ENCODE results near the gene TNNT3. TPM values are rescaled to one million over a fixed set of nuclear protein-coding genes. Genes with fewer than 3 reads are reported as not detected.
A peak's percentile ranks its signal among the peaks of the same experiment; 100 is the strongest.

TNNT3 gene
- total and polyA plus RNA-seq, 4 experiments from 2014 or later, result 9.3 to 10.5 TPM; not detected in 2

DNA sequence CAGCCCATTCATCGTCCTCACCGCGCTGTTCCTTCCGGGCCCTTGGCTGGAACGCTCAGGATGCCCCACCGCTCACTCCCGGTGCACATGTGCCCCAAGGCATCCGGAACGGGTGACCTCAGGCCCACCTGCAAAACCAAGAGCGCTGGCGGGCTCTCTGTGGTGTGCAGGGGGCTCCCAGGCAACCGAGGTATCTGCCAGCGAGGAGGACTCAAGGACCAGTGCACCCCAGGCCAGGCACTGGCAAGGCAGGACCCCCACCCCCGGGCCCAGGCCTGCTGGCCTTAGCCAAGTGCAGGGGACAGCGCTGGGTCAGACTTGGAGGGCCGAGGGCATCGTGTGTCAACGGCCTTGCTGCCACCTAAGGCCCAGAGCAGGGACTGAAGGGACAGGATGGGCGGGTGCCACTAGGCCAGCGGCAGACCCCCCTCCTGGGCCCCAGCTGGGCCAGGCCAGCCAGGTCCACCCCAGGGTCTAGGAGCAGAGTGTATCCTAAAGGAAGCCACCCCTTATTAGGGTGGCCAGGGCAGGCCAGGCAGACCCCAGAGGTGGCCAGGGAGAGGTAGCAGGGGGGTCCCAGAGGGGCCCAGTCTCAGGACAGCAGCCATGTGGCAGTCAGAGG, 8.5 kb downstream of the TNNT3 start:
- POLR2A ChIA-PET (ENCODE audit: partially characterized antibody), result no interaction called here
- Mint-ChIP-seq H3K9me3 (no peaks in the 10 kb centered on the region), H3K4me1 (peaks cover 6 to 14% (median 11%) of the 10 kb centered on the region in 4 donors), H3K36me3 (no peaks in the 10 kb centered on the region), H3K27ac (no peak overlapping the region), H3K27me3 (peaks cover 2 to 7% of the 10 kb centered on the region in 2 donors), H3K4me3 (no peak overlapping the region)
- H3K9me3 ChIP-seq (ENCODE audit: control insufficient read depth in 1 of 2, low read length in 2 of 2), result no peaks in the 10 kb centered on the region
- no peaks in the 10 kb centered on the region for H3K27me3 ChIP-seq (ENCODE audit: insufficient read depth, low read length)
- H3K4me3 ChIP-seq (ENCODE audit: low read length in 2 of 2), result no peak overlapping the region
- intact Hi-C loops (cut with micrococcal nuclease), result no loop called here
- H3K4me1 ChIP-seq (ENCODE audit: insufficient read depth, low read length), result no peaks in the 10 kb centered on the region
- DNase-seq, result no peak
- CTCF ChIA-PET (ENCODE audit: partially characterized antibody), result no interaction called here
- no peaks in the 10 kb centered on the region for H3K36me3 ChIP-seq (ENCODE audit: insufficient read depth, low read length)
- H3K27ac ChIP-seq (ENCODE audit: low read depth, low read length), result no peak overlapping the region

DNA sequence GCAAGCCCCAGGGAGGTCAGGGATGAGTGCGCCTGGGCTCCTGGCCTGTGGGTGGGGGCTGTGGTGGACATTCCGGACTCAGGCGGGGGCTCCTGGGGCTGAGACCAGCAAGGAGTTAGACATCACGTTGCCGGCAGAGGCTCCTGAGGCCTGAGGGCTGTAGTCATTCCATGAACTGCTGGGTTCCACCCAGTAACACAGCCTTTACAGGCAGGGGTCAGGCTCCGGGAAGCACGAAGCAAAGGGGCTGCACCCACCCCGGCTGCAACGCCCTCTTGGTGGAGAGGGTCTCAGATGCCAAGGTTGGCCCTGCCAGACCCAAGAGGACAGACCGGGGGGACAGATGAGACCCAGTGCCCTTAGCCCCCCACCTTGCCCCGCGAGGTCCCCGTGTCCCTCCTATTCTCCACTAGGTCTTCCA, 9.0 kb downstream of the TNNT3 start:
- CTCF ChIA-PET (ENCODE audit: partially characterized antibody), result no interaction called here

DNA sequence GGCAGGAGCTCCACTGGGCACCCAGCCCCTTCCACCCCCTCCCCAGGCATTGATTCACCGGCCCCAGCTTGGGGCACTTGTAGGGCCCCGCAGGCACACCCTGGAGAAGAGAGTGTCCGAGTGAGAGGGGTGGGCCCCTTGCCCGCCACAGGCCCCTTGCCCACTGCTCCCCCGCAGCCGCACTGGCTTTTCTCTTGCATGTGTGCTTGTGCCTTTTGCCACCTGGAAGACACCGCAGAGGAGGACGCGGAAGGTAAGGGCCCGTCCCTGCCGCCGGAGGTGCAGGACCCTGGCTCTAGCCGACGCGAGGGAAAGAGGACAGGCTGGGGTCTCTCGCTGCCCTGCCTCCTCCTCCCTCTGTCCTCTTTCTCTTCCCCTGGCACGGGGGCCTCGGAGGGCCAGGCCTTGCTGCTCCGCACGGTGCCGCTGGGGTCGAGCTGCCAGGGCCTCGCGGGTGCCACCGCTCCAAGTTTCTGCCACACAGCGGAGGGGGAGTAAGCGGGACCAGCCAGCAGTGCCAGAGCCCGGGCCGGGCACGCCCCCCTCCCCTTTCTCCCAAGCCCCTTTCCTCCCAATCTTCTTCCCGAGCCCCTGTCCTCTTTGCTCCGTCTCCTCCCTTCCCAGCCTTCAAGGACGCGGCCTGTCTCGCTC, 9.5 kb downstream of the TNNT3 start:
- H3K9me3 ChIP-seq (ENCODE audit: control insufficient read depth in 1 of 2, low read length in 2 of 2), result no peaks in the 10 kb centered on the region
- POLR2A ChIA-PET (ENCODE audit: partially characterized antibody), result no interaction called here
- Mint-ChIP-seq H3K4me1 (peaks cover 4 to 8% (median 5%) of the 10 kb centered on the region in 4 donors), H3K36me3 (no peaks in the 10 kb centered on the region), H3K27ac (no peak overlapping the region), H3K4me3 (no peak overlapping the region), H3K9me3 (no peaks in the 10 kb centered on the region), H3K27me3 (peaks cover 2% of the 10 kb centered on the region in 2 donors)
- no peak overlapping the region for H3K27ac ChIP-seq (ENCODE audit: low read depth, low read length)
- no peaks in the 10 kb centered on the region for H3K36me3 ChIP-seq (ENCODE audit: insufficient read depth, low read length)
- intact Hi-C loops (cut with micrococcal nuclease), result no loop called here
- H3K4me1 ChIP-seq (ENCODE audit: insufficient read depth, low read length), result no peaks in the 10 kb centered on the region
- H3K27me3 ChIP-seq (ENCODE audit: insufficient read depth, low read length), result no peaks in the 10 kb centered on the region
- peak in 1 of 5 donors; percentile 35 for DNase-seq
- no peak overlapping the region for H3K4me3 ChIP-seq (ENCODE audit: low read length in 2 of 2)
- CTCF ChIA-PET (ENCODE audit: partially characterized antibody), result no interaction called here

More for the DNA sequence above, 9.0 kb downstream of the TNNT3 start:
- peaks cover 6 to 14% (median 11%) of the 10 kb centered on the region in 4 donors for H3K4me1 Mint-ChIP-seq
- H3K9me3 Mint-ChIP-seq, result no peaks in the 10 kb centered on the region
- H3K27me3 Mint-ChIP-seq, result peaks cover 2 to 6% of the 10 kb centered on the region in 2 donors
- H3K9me3 ChIP-seq (ENCODE audit: control insufficient read depth in 1 of 2, low read length in 2 of 2), result no peaks in the 10 kb centered on the region
- no peaks in the 10 kb centered on the region for H3K27me3 ChIP-seq (ENCODE audit: insufficient read depth, low read length)
- no peak overlapping the region for H3K4me3 Mint-ChIP-seq
- H3K27ac Mint-ChIP-seq, result no peak overlapping the region
- no peak overlapping the region for H3K27ac ChIP-seq (ENCODE audit: low read depth, low read length)
- H3K4me3 ChIP-seq (ENCODE audit: low read length in 2 of 2), result no peak overlapping the region
- POLR2A ChIA-PET (ENCODE audit: partially characterized antibody), result no interaction called here
- intact Hi-C loops (cut with micrococcal nuclease), result no loop called here
- H3K36me3 ChIP-seq (ENCODE audit: insufficient read depth, low read length), result no peaks in the 10 kb centered on the region
- H3K36me3 Mint-ChIP-seq, result no peaks in the 10 kb centered on the region
- peak in 1 of 5 donors; percentile 28 for DNase-seq
- no peaks in the 10 kb centered on the region for H3K4me1 ChIP-seq (ENCODE audit: insufficient read depth, low read length)

DNA sequence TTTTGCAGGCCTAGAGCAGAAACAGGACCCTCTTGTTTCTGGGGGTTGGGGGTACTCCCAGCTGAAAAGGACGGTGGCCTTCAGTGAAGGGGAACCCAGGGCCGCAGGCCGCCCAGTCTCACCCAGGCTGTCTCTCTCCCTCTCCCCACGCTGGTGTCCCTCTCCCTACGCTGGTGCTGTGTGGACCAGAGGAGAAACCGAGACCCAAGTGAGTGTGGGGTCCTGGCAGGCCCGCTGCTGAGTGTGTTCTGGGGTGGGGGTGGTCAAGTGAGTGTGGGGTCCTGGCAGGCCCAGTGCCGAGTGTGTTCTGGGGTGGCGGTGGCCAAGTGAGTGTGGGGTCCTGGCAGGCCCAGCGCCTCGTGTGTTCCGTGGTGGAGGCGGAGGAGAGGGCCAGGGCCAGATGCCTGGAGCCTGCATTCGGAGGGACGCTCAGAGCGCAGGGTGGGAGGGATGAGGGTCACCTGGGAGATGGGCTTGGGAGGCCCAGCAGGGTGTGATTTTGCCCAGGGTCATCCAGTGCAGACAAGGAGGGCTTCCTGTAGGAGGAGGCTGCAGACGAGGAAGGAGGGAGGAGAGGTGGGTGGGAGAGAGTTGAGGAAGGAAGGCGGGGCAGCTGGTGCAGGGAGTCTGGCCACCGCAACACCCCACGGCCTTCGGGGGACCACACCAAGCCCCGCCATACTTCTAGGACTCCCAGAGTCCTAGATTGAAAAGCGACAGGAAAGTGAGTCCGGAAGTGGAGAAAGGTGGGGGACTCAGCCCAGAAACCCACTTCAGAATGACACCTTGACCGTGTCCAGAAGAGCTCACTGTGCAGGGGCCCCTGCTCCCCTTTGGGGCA, 10.3 kb downstream of the TNNT3 start:
- H3K36me3 ChIP-seq (ENCODE audit: insufficient read depth, low read length), result no peaks in the 10 kb centered on the region
- no peak overlapping the region for H3K4me3 ChIP-seq (ENCODE audit: low read length in 2 of 2)
- no peak overlapping the region for H3K27ac ChIP-seq (ENCODE audit: low read depth, low read length)
- POLR2A ChIA-PET (ENCODE audit: partially characterized antibody), result interaction anchor here (1.0 kb wide), 1 partner anchor 12 kb away, joined by 3 read pairs; no protein-coding TSS in a partner anchor
- H3K27me3 ChIP-seq (ENCODE audit: insufficient read depth, low read length), result no peaks in the 10 kb centered on the region
- H3K4me3 Mint-ChIP-seq, result no peak overlapping the region
- H3K27ac Mint-ChIP-seq, result no peak overlapping the region
- no peaks in the 10 kb centered on the region for H3K36me3 Mint-ChIP-seq
- intact Hi-C loops (cut with micrococcal nuclease), result no loop called here
- no peaks in the 10 kb centered on the region for H3K9me3 ChIP-seq (ENCODE audit: control insufficient read depth in 1 of 2, low read length in 2 of 2)
- H3K4me1 ChIP-seq (ENCODE audit: insufficient read depth, low read length), result no peaks in the 10 kb centered on the region
- CTCF ChIA-PET (ENCODE audit: partially characterized antibody), result no interaction called here
- peaks cover 4 to 8% (median 5%) of the 10 kb centered on the region in 4 donors for H3K4me1 Mint-ChIP-seq
- peaks cover 2% of the 10 kb centered on the region in 2 donors for H3K27me3 Mint-ChIP-seq
- H3K9me3 Mint-ChIP-seq, result no peaks in the 10 kb centered on the region
- peak in 1 of 5 donors; percentile 28 for DNase-seq

DNA sequence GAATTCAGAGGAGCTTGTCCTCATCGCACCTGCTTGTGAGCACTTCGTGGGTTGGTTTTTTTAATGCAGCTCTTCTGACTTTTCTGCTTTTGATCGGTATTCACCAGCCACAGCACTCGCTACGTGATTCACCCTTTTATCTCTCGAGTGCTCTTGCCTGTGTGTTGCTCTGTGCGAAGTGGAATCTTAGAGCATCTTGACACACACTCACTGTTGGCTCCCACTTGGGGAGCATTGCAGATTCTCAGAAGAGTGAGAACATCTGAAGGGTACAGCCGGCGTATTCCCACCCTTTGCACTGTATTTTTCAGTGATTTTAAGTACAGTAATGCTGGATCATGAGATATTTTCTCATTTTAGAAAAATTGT, 10.9 kb downstream of the TNNT3 start:
- ChIA-PET POLR2A (ENCODE audit: partially characterized antibody) (interaction anchor here (1.0 kb wide), 1 partner anchor 13 kb away, joined by 3 read pairs; no protein-coding TSS in a partner anchor), CTCF (ENCODE audit: partially characterized antibody) (no interaction called here)
- Mint-ChIP-seq H3K36me3 (no peaks in the 10 kb centered on the region), H3K4me3 (no peak overlapping the region), H3K27ac (peak overlapping the region in 2 of 7 donors; percentile 57 to 73), H3K4me1 (peaks cover 4 to 8% (median 5%) of the 10 kb centered on the region in 4 donors), H3K27me3 (peaks cover 2% of the 10 kb centered on the region in 2 donors), H3K9me3 (no peaks in the 10 kb centered on the region)
- Histone ChIP-seq H3K36me3 (ENCODE audit: insufficient read depth, low read length) (no peaks in the 10 kb centered on the region), H3K9me3 (ENCODE audit: control insufficient read depth in 1 of 2, low read length in 2 of 2) (no peaks in the 10 kb centered on the region), H3K4me3 (ENCODE audit: low read length in 2 of 2) (no peak overlapping the region), H3K27ac (ENCODE audit: low read depth, low read length) (no peak overlapping the region), H3K4me1 (ENCODE audit: insufficient read depth, low read length) (no peaks in the 10 kb centered on the region), H3K27me3 (ENCODE audit: insufficient read depth, low read length) (no peaks in the 10 kb centered on the region)
- peak in 1 of 5 donors; percentile 8 for DNase-seq
- intact Hi-C loops (cut with micrococcal nuclease), result no loop called here

DNA sequence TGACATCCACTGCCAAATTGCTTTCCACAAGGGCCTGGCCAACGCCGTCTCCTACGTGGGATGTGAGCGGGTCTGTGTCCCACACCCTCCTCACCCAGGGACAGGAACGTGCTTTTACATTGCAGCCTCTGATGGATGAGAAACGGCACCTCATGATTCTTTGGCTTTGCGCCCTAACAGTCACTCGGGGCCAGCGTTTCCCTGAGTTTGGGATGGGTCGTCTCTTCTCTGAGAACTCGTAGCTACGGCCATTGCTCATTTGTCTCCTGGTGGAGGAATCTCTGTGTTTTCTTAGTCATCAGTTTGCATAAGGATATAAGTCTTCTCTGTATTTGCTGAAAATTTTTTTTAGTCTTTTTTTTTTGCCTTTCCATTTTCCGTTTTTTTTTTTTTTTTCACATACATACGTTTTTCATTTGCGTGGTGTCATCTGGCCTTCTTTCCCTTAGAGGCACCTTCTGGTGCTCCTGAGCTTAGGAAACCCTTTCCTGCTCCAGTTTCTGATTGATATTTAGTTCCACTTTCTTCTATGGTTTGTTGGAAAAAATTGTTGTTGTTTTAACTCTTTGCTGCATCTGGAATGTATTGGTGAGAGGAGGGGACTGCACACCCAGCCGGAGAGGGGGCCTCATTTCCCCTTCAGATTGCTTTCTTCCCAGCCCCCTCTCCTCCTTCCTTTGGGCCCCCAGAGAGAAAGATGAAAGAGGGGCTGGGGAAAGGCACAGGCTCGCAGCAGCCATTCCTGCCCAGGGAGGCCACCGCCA, 12.0 kb downstream of the TNNT3 start:
- ChIA-PET CTCF (ENCODE audit: partially characterized antibody) (interaction anchor here (0.7 kb wide), 1 partner anchor 25 kb away, joined by 3 read pairs; no protein-coding TSS in a partner anchor), POLR2A (ENCODE audit: partially characterized antibody) (no interaction called here)
- no peaks in the 10 kb centered on the region for H3K36me3 Mint-ChIP-seq
- DNase-seq, result no peak
- no peak overlapping the region for H3K27ac ChIP-seq (ENCODE audit: low read depth, low read length)
- H3K4me1 ChIP-seq (ENCODE audit: insufficient read depth, low read length), result no peaks in the 10 kb centered on the region
- peak overlapping the region in 1 of 7 donors; percentile 9 for H3K27ac Mint-ChIP-seq
- no peaks in the 10 kb centered on the region for H3K27me3 ChIP-seq (ENCODE audit: insufficient read depth, low read length)
- peaks cover 2% of the 10 kb centered on the region in 2 donors for H3K27me3 Mint-ChIP-seq
- H3K9me3 Mint-ChIP-seq, result no peaks in the 10 kb centered on the region
- intact Hi-C loops (cut with micrococcal nuclease), result no loop called here
- no peak overlapping the region for H3K4me3 Mint-ChIP-seq
- no peaks in the 10 kb centered on the region for H3K36me3 ChIP-seq (ENCODE audit: insufficient read depth, low read length)
- no peaks in the 10 kb centered on the region for H3K9me3 ChIP-seq (ENCODE audit: control insufficient read depth in 1 of 2, low read length in 2 of 2)
- peaks cover 4 to 8% (median 5%) of the 10 kb centered on the region in 4 donors for H3K4me1 Mint-ChIP-seq
- no peak overlapping the region for H3K4me3 ChIP-seq (ENCODE audit: low read length in 2 of 2)
